Osteoblast (primary cell): ENCODE measurements around the gene MRPL36. TPM values are rescaled to one million over a fixed set of nuclear protein-coding genes. Genes with fewer than 3 reads are reported as not detected.
A peak's percentile ranks its signal among the peaks of the same experiment; 100 is the strongest.

Experiments
- DNase-seq: peaks from one replicate; pipeline ENCODE4 v3.0.0; 2011; ENCODE audit warnings: low spot score, mixed read lengths; ENCODE audit not compliant: insufficient read length; ENCODE audit errors: missing footprints
- H2AFZ ChIP-seq: 2 replicates; pipeline ENCODE4 v1.6.0; 2011; ENCODE audit warnings: mild to moderate bottlenecking, low read length
- H3K27ac ChIP-seq: 2 replicates; pipeline ENCODE4 v1.5.1; 2011; ENCODE audit warnings: mild to moderate bottlenecking, low read depth, low read length, moderate library complexity
- H3K27me3 ChIP-seq: 2 replicates; pipeline ENCODE4 v1.6.0; 2012; ENCODE audit warnings: mild to moderate bottlenecking, control low read depth, inconsistent platforms, low read length, moderate library complexity; ENCODE audit not compliant: insufficient read depth
- H3K36me3 ChIP-seq: 2 replicates; pipeline ENCODE4 v1.5.1; 2011; ENCODE audit warnings: mild to moderate bottlenecking, low read length, control low read depth, moderate library complexity; ENCODE audit not compliant: insufficient read depth
- H3K4me1 ChIP-seq: 2 replicates; pipeline ENCODE4 v1.5.1; 2011; ENCODE audit warnings: mild to moderate bottlenecking, low read length, control low read depth, moderate library complexity; ENCODE audit not compliant: insufficient read depth
- H3K4me2 ChIP-seq: 2 replicates; pipeline ENCODE4 v1.6.0; 2011; ENCODE audit warnings: mild to moderate bottlenecking, low read length; ENCODE audit not compliant: insufficient read depth
- H3K4me3 ChIP-seq: fragments of 200-600 bp; sonication (generic); 3 replicates; pipeline ENCODE4 v1.5.1; 2012; ENCODE audit warnings: mild to moderate bottlenecking, low read length, inconsistent platforms; ENCODE audit not compliant: insufficient read depth
- H3K79me2 ChIP-seq: 2 replicates; pipeline ENCODE4 v1.6.0; 2012; ENCODE audit warnings: mild to moderate bottlenecking, low read length, control low read depth, inconsistent platforms; ENCODE audit not compliant: insufficient read depth
- H3K9me3 ChIP-seq: 2 replicates; pipeline ENCODE4 v1.5.1; 2011; ENCODE audit warnings: low read depth, low read length, control low read depth
- H4K20me1 ChIP-seq: 2 replicates; pipeline ENCODE4 v1.6.0; 2012; ENCODE audit warnings: mild to moderate bottlenecking, low read length, control low read depth; ENCODE audit not compliant: insufficient read depth
- CTCF ChIP-seq: IDR thresholded peaks from 2 replicates; pipeline ENCODE4 v1.5.1; 2011; ENCODE audit warnings: mild to moderate bottlenecking, low read depth, low read length, moderate library complexity; ENCODE audit errors: extremely low read depth
- total RNA-seq: library from RNA; depleted of rRNA; stranded (reverse); fragments of >200 nt; gene quantifications from 2 replicates; pipeline ENCODE4 v1.2.3, GENCODE V29; 2012

Gene MRPL36
- total RNA-seq, 1 donor = 35.1 TPM

- Histone ChIP-seq H3K36me3 (peaks cover 45% of the 10 kb centered on the region), H3K27me3 (no peaks in the 10 kb centered on the region), H3K4me2 (no peak overlapping the region), H3K4me1 (peaks cover 21% of the 10 kb centered on the region), H3K79me2 (peaks cover 80% of the 10 kb centered on the region), H3K9me3 (no peaks in the 10 kb centered on the region), H3K27ac (no peak overlapping the region), H4K20me1 (peaks cover 7% of the 10 kb centered on the region), H2AFZ (no peak overlapping the region), H3K4me3 (no peak overlapping the region)
- no peak for TF ChIP-seq CTCF
- no peak for DNase-seq
These were observed 3.6 kb upstream of the MRPL36 start for GRCh38 chr5:1803192-1803591.

- H3K36me3 ChIP-seq = peaks cover 46% of the 10 kb centered on the region
- no peak for TF ChIP-seq CTCF
- H3K9me3 ChIP-seq = no peaks in the 10 kb centered on the region
- peaks cover 76% of the 10 kb centered on the region for H3K79me2 ChIP-seq
- H3K27ac ChIP-seq = peak overlapping the region; percentile 83
- H3K4me2 ChIP-seq = peak overlapping the region; percentile 98
- peak overlapping the region; percentile 95 for H3K4me3 ChIP-seq
- no peaks in the 10 kb centered on the region for H3K27me3 ChIP-seq
- H4K20me1 ChIP-seq = peaks cover 7% of the 10 kb centered on the region
- DNase-seq = peak; percentile 57
- peaks cover 21% of the 10 kb centered on the region for H3K4me1 ChIP-seq
- H2AFZ ChIP-seq = peak overlapping the region; percentile 90
These were observed 2.3 kb upstream of the MRPL36 start for GRCh38 chr5:1801967-1802295.

- Histone ChIP-seq H3K9me3 (no peaks in the 10 kb centered on the region), H3K4me3 (peak within 1 kb of the TSS; percentile 95), H3K79me2 (peaks cover 73% of the 10 kb centered on the region), H3K4me1 (peaks cover 21% of the 10 kb centered on the region), H3K27ac (peak within 1 kb of the TSS; percentile 90), H2AFZ (peak within 1 kb of the TSS; percentile 90), H3K36me3 (peaks cover 46% of the 10 kb centered on the region), H3K27me3 (no peaks in the 10 kb centered on the region), H4K20me1 (peaks cover 7% of the 10 kb centered on the region), H3K4me2 (peak within 1 kb of the TSS; percentile 98)
- peak; percentile 95 for DNase-seq
- TF ChIP-seq CTCF = no peak
These were observed 1.8 kb upstream of the MRPL36 start, which contains the start of gene NDUFS6 for GRCh38 chr5:1801222-1801966. Gene NDUFS6 (plus strand): TSS chr5:1801407. CDS start chr5:1801418, 11 bp downstream.

GRCh38 chr5:1800472-1801221, 1.0 kb upstream of the MRPL36 start:
- H3K4me3 ChIP-seq = peak overlapping the region; percentile 95
- H3K27me3 ChIP-seq = no peaks in the 10 kb centered on the region
- H3K27ac ChIP-seq = peak overlapping the region; percentile 90
- peaks cover 69% of the 10 kb centered on the region for H3K79me2 ChIP-seq
- peak overlapping the region; percentile 98 for H3K4me2 ChIP-seq
- peak overlapping the region; percentile 90 for H2AFZ ChIP-seq
- no peaks in the 10 kb centered on the region for H3K9me3 ChIP-seq
- peaks cover 39% of the 10 kb centered on the region for H3K36me3 ChIP-seq
- TF ChIP-seq CTCF = no peak
- peaks cover 7% of the 10 kb centered on the region for H4K20me1 ChIP-seq
- H3K4me1 ChIP-seq = peaks cover 21% of the 10 kb centered on the region
- DNase-seq = peak; percentile 70
